Stimulated activated CD4-positive, alpha-beta T cell treated with anti-CD3 and anti-CD28 coated beads, Interleukin-2, amount 100 ng/mL, for 24 hours (primary cell): ENCODE measurements around the gene TRIM54.
"Not testable (repeated sequence)": the region's sequence is repeated elsewhere in the genome, so short reads cannot be mapped to it uniquely, and the experiment has no call there.

Experiments used
- DNase-seq, 2 donors: peaks; one replicate each; pipeline ENCODE4 v3.0.0-alpha.2; 2020

TRIM54 gene

GRCh38 chr2:27258051-27258450 is 24.2 kb upstream of the TRIM54 start:
- DNase-seq = no peak

GRCh38 chr2:27261241-27261925 is 20.8 kb upstream of the TRIM54 start:
- DNase-seq = no peak

GRCh38 chr2:27261926-27262298 is 20.3 kb upstream of the TRIM54 start:
- DNase-seq = no peak

GRCh38 chr2:27262379-27263286 is 19.6 kb upstream of the TRIM54 start, which contains the start of gene SLC30A3:
Gene SLC30A3, minus strand, starts transcription at chr2:27263047. Its CDS starts 141 bp downstream, at chr2:27262906.
- peak; percentile 71 to 85 for DNase-seq

- DNase-seq = peak in 1 of 2 donors; percentile 25
Observed at GRCh38 chr2:27263287-27264252, 18.7 kb upstream of the TRIM54 start.

- peak in 1 of 2 donors; percentile 29 for DNase-seq
Observed at GRCh38 chr2:27264253-27264752, 17.9 kb upstream of the TRIM54 start.

GRCh38 chr2:27264753-27265535 is 17.3 kb upstream of the TRIM54 start:
- peak; percentile 63 to 75 for DNase-seq

- no peak for DNase-seq
Observed at GRCh38 chr2:27265536-27265870, 16.7 kb upstream of the TRIM54 start.

- DNase-seq = not testable (repeated sequence)
Observed at GRCh38 chr2:27268296-27268695, 13.9 kb upstream of the TRIM54 start.

- no peak for DNase-seq
Observed at GRCh38 chr2:27270131-27270530, 12.1 kb upstream of the TRIM54 start.

- no peak for DNase-seq
Observed at GRCh38 chr2:27270670-27271069, 11.6 kb upstream of the TRIM54 start.

- no peak for DNase-seq
Observed at GRCh38 chr2:27271631-27272340, 10.4 kb upstream of the TRIM54 start.

GRCh38 chr2:27272537-27273522 is 9.4 kb upstream of the TRIM54 start:
- not testable (repeated sequence) for DNase-seq

GRCh38 chr2:27275211-27276150 is 6.7 kb upstream of the TRIM54 start, which contains the start of gene DNAJC5G:
Gene DNAJC5G, plus strand, starts transcription at chr2:27275433. Its CDS starts 1,296 bp downstream, at chr2:27276729.
- no peak for DNase-seq

GRCh38 chr2:27278010-27278409 is 4.2 kb upstream of the TRIM54 start:
- DNase-seq = no peak

- no peak for DNase-seq
Observed at GRCh38 chr2:27280826-27281225, 1.4 kb upstream of the TRIM54 start.

- no peak for DNase-seq
Observed at GRCh38 chr2:27281442-27281841, 787 bp upstream of the TRIM54 start.

GRCh38 chr2:27282892-27283291 is 663 bp downstream of the TRIM54 start:
- no peak for DNase-seq

GRCh38 chr2:27284996-27285395 is 2.8 kb downstream of the TRIM54 start:
- DNase-seq = no peak
